ENCODE results near the gene CCDC33.
"Not testable (repeated sequence)": the region's sequence is repeated elsewhere in the genome, so short reads cannot be mapped to it uniquely, and the experiment has no call there.

CCDC33 gene

GRCh38 chr15:74349241-74349778 lies 113.2 kb downstream of the CCDC33 start:
- DNase-seq (ENCODE audit: low read depth), result no peak
- no peak for TF ChIP-seq CTCF (conservative IDR thresholded peaks at IDR 0.05; ENCODE audit: control insufficient read depth, insufficient read depth, low read depth, low read length)

GRCh38 chr15:74350295-74351275 lies 114.5 kb downstream of the CCDC33 start:
- TF ChIP-seq CTCF (conservative IDR thresholded peaks at IDR 0.05; ENCODE audit: control insufficient read depth, insufficient read depth, low read depth, low read length), result no peak
- no peak overlapping the region for H3K4me3 ChIP-seq (ENCODE audit: control insufficient read depth, low read depth, low read length)
- DNase-seq (ENCODE audit: low read depth), result no peak

More at GRCh38 chr15:74349241-74349778, 113.2 kb downstream of the CCDC33 start:
- no peak overlapping the region for H3K4me3 ChIP-seq (ENCODE audit: control insufficient read depth, low read depth, low read length)

- no peak for DNase-seq (ENCODE audit: low read depth)
- H3K4me3 ChIP-seq (ENCODE audit: control insufficient read depth, low read depth, low read length), result no peak overlapping the region
- no peak for TF ChIP-seq CTCF (conservative IDR thresholded peaks at IDR 0.05; ENCODE audit: control insufficient read depth, insufficient read depth, low read depth, low read length)
Measured at GRCh38 chr15:74351670-74352069, 115.5 kb downstream of the CCDC33 start.

GRCh38 chr15:74352393-74352910 lies 116.3 kb downstream of the CCDC33 start:
- no peak for DNase-seq (ENCODE audit: low read depth)
- no peak for TF ChIP-seq CTCF (conservative IDR thresholded peaks at IDR 0.05; ENCODE audit: control insufficient read depth, insufficient read depth, low read depth, low read length)
- H3K4me3 ChIP-seq (ENCODE audit: control insufficient read depth, low read depth, low read length), result no peak overlapping the region

- not testable (repeated sequence) for DNase-seq (ENCODE audit: low read depth); H3K4me3 ChIP-seq (ENCODE audit: control insufficient read depth, low read depth, low read length)
Measured at GRCh38 chr15:74353992-74354391, 117.9 kb downstream of the CCDC33 start.

GRCh38 chr15:74356050-74356449 lies 119.9 kb downstream of the CCDC33 start:
- not testable (repeated sequence) for H3K4me3 ChIP-seq (ENCODE audit: control insufficient read depth, low read depth, low read length); DNase-seq (ENCODE audit: low read depth)

- H3K4me3 ChIP-seq (ENCODE audit: control insufficient read depth, low read depth, low read length), result not testable (repeated sequence)
- peak; percentile 56 for DNase-seq (ENCODE audit: low read depth)
Measured at GRCh38 chr15:74357514-74357913, 121.4 kb downstream of the CCDC33 start.

- not testable (repeated sequence) for DNase-seq (ENCODE audit: low read depth); H3K4me3 ChIP-seq (ENCODE audit: control insufficient read depth, low read depth, low read length)
Measured at GRCh38 chr15:74359376-74359775, 123.2 kb downstream of the CCDC33 start.

- H3K4me3 ChIP-seq (ENCODE audit: control insufficient read depth, low read depth, low read length); DNase-seq (ENCODE audit: low read depth): not testable (repeated sequence)
Measured at GRCh38 chr15:74360855-74361254, 124.7 kb downstream of the CCDC33 start.
